GM23338 (cell line): ENCODE measurements around the gene VAMP2. TPM values are rescaled to one million over a fixed set of nuclear protein-coding genes. Genes with fewer than 3 reads are reported as not detected.

Experiments
- ATAC-seq: fragments of 200-7000 bp; cut with Tn5 transposase; 3 replicates; pipeline ENCODE4 v1.9.1; 2020
- DNase-seq: peaks from one replicate; pipeline ENCODE4 v3.0.0-alpha.2; 2015; ENCODE audit warnings: low spot score
- H2AFZ ChIP-seq: fragments of 200-600 bp; sonication (generic); 2 replicates; pipeline ENCODE4 v1.8.0; 2016; ENCODE audit warnings: antibody characterized with exemption, mild to moderate bottlenecking, moderate library complexity
- H3F3A ChIP-seq: fragments of 200-600 bp; sonication (generic); replicated peaks from 2 replicates; pipeline ENCODE4 v1.8.0; 2017; ENCODE audit warnings: antibody characterized with exemption, mixed run types, low read depth
- H3K27ac ChIP-seq: fragments of 200-600 bp; sonication (generic); 2 replicates; pipeline ENCODE4 v1.6.1; 2016; ENCODE audit warnings: low read depth
- H3K27me3 ChIP-seq: fragments of 200-600 bp; sonication (generic); 2 replicates; pipeline ENCODE4 v1.8.0; 2016; ENCODE audit warnings: mild to moderate bottlenecking, mixed run types, moderate library complexity; ENCODE audit not compliant: insufficient read depth
- H3K36me3 ChIP-seq: fragments of 200-600 bp; sonication (generic); 2 replicates; pipeline ENCODE4 v1.8.0; 2016; ENCODE audit warnings: mild to moderate bottlenecking; ENCODE audit not compliant: insufficient read depth
- H3K4me1 ChIP-seq: fragments of 200-600 bp; sonication (generic); 2 replicates; pipeline ENCODE4 v1.8.0; 2016; ENCODE audit warnings: mild to moderate bottlenecking, moderate library complexity; ENCODE audit not compliant: insufficient read depth
- H3K4me2 ChIP-seq: fragments of 200-600 bp; sonication (generic); 2 replicates; pipeline ENCODE4 v1.7.1; 2017; ENCODE audit warnings: mixed run types
- H3K4me3 ChIP-seq: fragments of 200-600 bp; sonication (generic); 2 replicates; pipeline ENCODE4 v1.6.1; 2016; ENCODE audit warnings: mixed run types
- H3K79me2 ChIP-seq: fragments of 200-600 bp; sonication (generic); replicated peaks from 2 replicates; pipeline ENCODE4 v1.8.0; 2017; ENCODE audit warnings: mild to moderate bottlenecking; ENCODE audit not compliant: insufficient read depth
- H3K9me2 ChIP-seq: fragments of 200-600 bp; sonication (generic); 2 replicates; pipeline ENCODE4 v1.8.0; 2017; ENCODE audit not compliant: insufficient read depth
- H4K20me1 ChIP-seq: fragments of 200-600 bp; sonication (generic); replicated peaks from 2 replicates; pipeline ENCODE4 v1.8.0; 2017; ENCODE audit warnings: mild to moderate bottlenecking; ENCODE audit not compliant: insufficient read depth
- H3K27ac Mint-ChIP-seq: 2 replicates; pipeline ENCODE4 v1.8.0; 2020; ENCODE audit warnings: inconsistent platforms, mild to moderate bottlenecking, moderate library complexity, mixed read lengths
- H3K27me3 Mint-ChIP-seq: 3 replicates; pipeline ENCODE4 v1.8.0; 2022; ENCODE audit warnings: low read depth, mild to moderate bottlenecking, moderate library complexity, mixed read lengths, inconsistent platforms; ENCODE audit not compliant: insufficient read depth, poor library complexity
- H3K36me3 Mint-ChIP-seq: 3 replicates; pipeline ENCODE4 v1.8.0; 2021; ENCODE audit warnings: low read depth, mild to moderate bottlenecking, inconsistent platforms, moderate library complexity, mixed read lengths
- H3K4me1 Mint-ChIP-seq: 3 replicates; pipeline ENCODE4 v1.8.0; 2020; ENCODE audit warnings: mild to moderate bottlenecking, inconsistent platforms, mixed read lengths
- H3K4me3 Mint-ChIP-seq: 3 replicates; pipeline ENCODE4 v1.8.0; 2021; ENCODE audit warnings: moderate library complexity, mild to moderate bottlenecking, inconsistent platforms, mixed read lengths
- H3K9me3 Mint-ChIP-seq: 3 replicates; pipeline ENCODE4 v1.8.0; 2020; ENCODE audit warnings: moderate library complexity, mild to moderate bottlenecking, inconsistent platforms, mixed read lengths
- CREB1 ChIP-seq: fragments of 250-450 bp; sonication (Bioruptor Pico); IDR thresholded peaks from 2 replicates; pipeline ENCODE4 v1.5.0; 2020; ENCODE audit warnings: low read depth, mild to moderate bottlenecking, moderate library complexity
- ETS1 ChIP-seq: IDR thresholded peaks from 2 replicates; pipeline ENCODE4 v1.6.1; 2016; ENCODE audit warnings: antibody characterized with exemption
- EZH2 ChIP-seq: fragments of 200-600 bp; sonication (generic); IDR thresholded peaks from one replicate; pipeline ENCODE4 v1.8.0; 2017; ENCODE audit warnings: antibody characterized with exemption, mild to moderate bottlenecking, low read depth; ENCODE audit not compliant: unreplicated experiment
- REST ChIP-seq: IDR thresholded peaks from one replicate; pipeline ENCODE4 v1.6.1; 2018; ENCODE audit warnings: antibody characterized with exemption; ENCODE audit not compliant: unreplicated experiment
- ZNF331 ChIP-seq: fragments of 250-450 bp; sonication (Bioruptor Pico); IDR thresholded peaks from 2 replicates; pipeline ENCODE4 v1.5.0; 2020; ENCODE audit warnings: low read depth, mild to moderate bottlenecking, moderate library complexity
- polyA plus RNA-seq: library from polyadenylated mRNA; unstranded; fragments of >200 nt; fragmentation: Nextera tagmentation; extraction: Ambion mirVana; gene quantifications from 2 replicates; pipeline ENCODE4 v1.2.1, GENCODE V29; 2016
- total RNA-seq: library from RNA; depleted of rRNA; stranded (reverse); fragments of >200 nt; shearing (Covaris generic); gene quantifications from 2 replicates; pipeline ENCODE4 v1.2.3, GENCODE V29; 2014

VAMP2 gene
- total and polyA plus RNA-seq, 2 experiments from 2014 or later: 6.9 to 32.3 TPM

- H3K27me3 Mint-ChIP-seq: peaks cover 27% of the 10 kb centered on the region
- DNase-seq (peak; percentile 54), ATAC-seq (peak; percentile 0; the same call in 1 of the 3 replicates)
- H3K4me3 Mint-ChIP-seq: no peak overlapping the region; the same call in none of the 3 replicates
- H3K36me3 ChIP-seq: no peaks in the 10 kb centered on the region
- H3K4me1 Mint-ChIP-seq: peaks cover 17% of the 10 kb centered on the region
- H3K9me2 ChIP-seq: no peaks in the 10 kb centered on the region
- H3K4me1 ChIP-seq: peaks cover 30% of the 10 kb centered on the region
- peak overlapping the region; percentile 20; the same call in 1 of the 2 replicates for H3K27ac Mint-ChIP-seq
- no peaks in the 10 kb centered on the region for H3K27me3 ChIP-seq
- H3K4me3 ChIP-seq: peak overlapping the region; percentile 97
- peak overlapping the region; percentile 100 for H3K4me2 ChIP-seq
- H3K36me3 Mint-ChIP-seq: peaks cover 24% of the 10 kb centered on the region
- no peaks in the 10 kb centered on the region; the same call in 2 of the 3 replicates for H3K9me3 Mint-ChIP-seq
- TF ChIP-seq REST (no peak), ETS1 (no peak), ZNF331 (CRISPR knock-in tag) (no peak)
- peaks cover 38% of the 10 kb centered on the region; the same call in 1 of the 2 replicates for H3F3A ChIP-seq
- H2AFZ ChIP-seq: peak overlapping the region; percentile 23; the same call in 1 of the 2 replicates
- H3K79me2 ChIP-seq: peaks cover 6% of the 10 kb centered on the region; the same call in 1 of the 2 replicates
- H4K20me1 ChIP-seq: no peaks in the 10 kb centered on the region; the same call in 1 of the 2 replicates
- H3K27ac ChIP-seq: no peak overlapping the region
These were observed 11.1 kb downstream of the VAMP2 start for GRCh38 chr17:8151641-8152111.

- Histone ChIP-seq H2AFZ (peak overlapping the region; percentile 23; the same call in 1 of the 2 replicates), H3K4me3 (peak overlapping the region; percentile 97), H3K4me2 (peak overlapping the region; percentile 100), H3K36me3 (no peaks in the 10 kb centered on the region), H3K9me2 (no peaks in the 10 kb centered on the region), H3K27me3 (no peaks in the 10 kb centered on the region), H3K4me1 (peaks cover 30% of the 10 kb centered on the region), H3K27ac (no peak overlapping the region), H3K79me2 (peaks cover 6% of the 10 kb centered on the region; the same call in 1 of the 2 replicates), H4K20me1 (no peaks in the 10 kb centered on the region; the same call in 1 of the 2 replicates), H3F3A (peaks cover 38% of the 10 kb centered on the region; the same call in 1 of the 2 replicates)
- Mint-ChIP-seq H3K36me3 (peaks cover 29% of the 10 kb centered on the region), H3K4me1 (peaks cover 17% of the 10 kb centered on the region), H3K27me3 (peaks cover 27% of the 10 kb centered on the region), H3K9me3 (no peaks in the 10 kb centered on the region; the same call in 2 of the 3 replicates), H3K4me3 (no peak overlapping the region; the same call in none of the 3 replicates), H3K27ac (peak overlapping the region; percentile 20; the same call in 1 of the 2 replicates)
- DNase-seq (peak; percentile 77), ATAC-seq (peak; percentile 6)
- TF ChIP-seq EZH2: no peak
- peak; percentile 29 for TF ChIP-seq ETS1
- peak; percentile 75 for TF ChIP-seq CREB1 (CRISPR knock-in tag)
These were observed 11.6 kb downstream of the VAMP2 start for GRCh38 chr17:8151120-8151640.
